GM21528 (cell line): Measurements from ENCODE around the gene YPEL4.
"Not testable (repeated sequence)": the region's sequence is repeated elsewhere in the genome, so short reads cannot be mapped to it uniquely, and the experiment has no call there.

Source experiments
- ATAC-seq: cut with Tn5 transposase; IDR thresholded peaks from one replicate; pipeline ENCODE4 v1.9.1; 2021; ENCODE audit warnings: mild to moderate bottlenecking, moderate library complexity; ENCODE audit not compliant: unreplicated experiment, low FRiP score

The YPEL4 gene, protein sequence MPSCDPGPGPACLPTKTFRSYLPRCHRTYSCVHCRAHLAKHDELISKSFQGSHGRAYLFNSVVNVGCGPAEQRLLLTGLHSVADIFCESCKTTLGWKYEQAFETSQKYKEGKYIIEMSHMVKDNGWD

GRCh38 chr11:57649826-57650738, at the start of gene YPEL4:
Gene YPEL4 (minus strand): TSS chr11:57649912. CDS start chr11:57647107, 2,805 bp downstream.
- no peak for ATAC-seq

DNA sequence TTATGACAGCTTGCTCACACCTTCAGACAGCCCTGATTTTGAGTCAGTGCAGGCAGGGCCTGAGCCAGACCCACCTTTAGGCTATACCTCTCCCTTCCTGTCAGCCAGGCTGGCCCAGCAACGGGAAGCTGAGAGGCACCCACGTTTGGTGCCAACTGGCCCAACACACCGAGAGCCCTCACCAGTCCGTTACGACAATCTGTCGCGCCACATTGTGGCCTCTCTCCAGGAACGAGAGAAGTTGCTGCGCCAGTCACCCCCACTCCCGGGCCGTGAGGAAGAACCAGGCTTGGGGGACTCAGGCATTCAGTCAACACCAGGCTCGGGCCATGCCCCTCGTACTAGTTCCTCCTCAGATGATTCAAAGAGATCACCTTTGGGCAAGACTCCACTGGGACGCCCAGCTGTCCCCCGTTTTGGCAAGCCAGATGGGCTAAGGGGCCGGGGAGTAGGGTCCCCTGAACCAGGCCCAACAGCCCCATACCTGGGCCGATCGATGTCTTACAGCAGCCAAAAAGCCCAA, 49.2 kb upstream of the YPEL4 start:
- ATAC-seq: no peak

DNA sequence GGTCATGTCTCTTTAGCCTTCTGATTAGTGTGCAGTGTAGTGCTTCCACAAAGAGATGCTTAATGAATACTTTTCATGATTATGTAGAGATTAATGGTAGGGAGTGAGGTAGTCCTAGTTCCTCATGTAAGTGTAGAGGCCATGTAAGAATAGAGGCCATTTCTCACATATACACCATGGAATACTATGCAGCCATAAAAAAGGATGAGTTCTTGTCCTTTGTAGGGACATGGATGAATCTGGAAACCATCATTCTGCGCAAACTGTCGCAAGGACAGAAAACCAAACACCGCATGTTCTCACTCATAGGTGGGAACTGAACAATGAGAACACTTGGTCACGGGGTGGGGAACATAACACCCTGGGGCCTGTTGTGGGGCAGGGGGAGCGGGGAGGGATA, 40.8 kb upstream of the YPEL4 start:
- ATAC-seq: not testable (repeated sequence)

DNA sequence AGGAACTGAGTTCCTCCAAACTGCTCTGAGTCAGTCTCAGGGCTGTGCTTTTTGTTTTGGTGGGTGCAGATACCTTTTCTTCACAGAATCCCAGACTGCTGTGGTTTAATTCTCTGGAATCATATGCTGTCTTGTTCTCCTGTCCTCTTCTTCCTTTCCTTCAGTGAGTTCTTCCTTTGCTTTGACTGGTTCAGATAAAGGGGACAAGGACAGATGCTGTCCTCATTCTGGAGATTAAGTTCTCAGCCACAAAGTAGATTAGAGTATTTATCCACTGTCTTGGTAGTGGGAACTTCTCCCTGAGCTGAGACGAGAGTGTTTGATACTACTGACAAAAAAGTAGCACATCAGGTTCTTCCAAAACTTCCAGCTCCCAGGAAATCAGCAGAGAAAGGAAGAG, 31.5 kb upstream of the YPEL4 start:
- no peak for ATAC-seq

GRCh38 chr11:57680552-57680874, 30.8 kb upstream of the YPEL4 start:
- ATAC-seq: no peak

- no peak for ATAC-seq
Measured at GRCh38 chr11:57679396-57679795, 29.7 kb upstream of the YPEL4 start.

DNA sequence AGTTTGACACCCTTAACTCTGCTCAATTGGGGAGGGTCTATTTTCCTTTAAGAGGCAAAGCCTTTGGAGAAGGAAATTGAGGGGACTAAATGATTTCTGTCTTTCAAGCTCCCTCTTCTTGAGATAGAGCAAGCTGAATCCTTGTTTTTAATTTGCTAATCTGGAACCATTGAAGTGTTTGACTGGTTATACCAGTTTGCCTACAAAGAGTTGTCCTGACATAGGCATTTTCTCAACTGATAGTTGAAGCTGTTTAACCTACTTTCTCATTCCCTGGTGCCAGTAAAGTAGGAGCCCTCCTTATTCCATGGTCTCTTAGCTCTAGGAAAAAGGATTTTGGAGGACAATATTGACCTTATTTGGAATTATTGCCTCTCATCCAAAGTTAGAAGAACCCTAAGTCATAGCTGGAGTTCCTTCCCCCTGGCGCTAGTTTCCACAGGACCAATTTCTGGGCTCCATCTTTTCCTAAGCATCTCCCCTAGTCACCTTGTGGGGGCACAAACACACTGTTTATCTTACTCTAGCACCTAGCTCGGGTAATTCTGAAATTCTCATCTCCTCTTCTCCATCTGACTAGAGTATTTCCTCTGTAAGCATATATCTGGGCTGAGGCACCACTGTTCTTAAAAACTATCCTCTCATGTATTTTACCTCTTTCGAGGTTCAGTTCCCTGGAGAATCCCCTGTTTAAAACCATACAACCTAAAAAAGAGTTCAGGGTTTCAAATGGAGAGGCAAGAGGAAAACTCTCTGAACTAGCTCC, 25.6 kb upstream of the YPEL4 start:
- ATAC-seq: no peak

DNA sequence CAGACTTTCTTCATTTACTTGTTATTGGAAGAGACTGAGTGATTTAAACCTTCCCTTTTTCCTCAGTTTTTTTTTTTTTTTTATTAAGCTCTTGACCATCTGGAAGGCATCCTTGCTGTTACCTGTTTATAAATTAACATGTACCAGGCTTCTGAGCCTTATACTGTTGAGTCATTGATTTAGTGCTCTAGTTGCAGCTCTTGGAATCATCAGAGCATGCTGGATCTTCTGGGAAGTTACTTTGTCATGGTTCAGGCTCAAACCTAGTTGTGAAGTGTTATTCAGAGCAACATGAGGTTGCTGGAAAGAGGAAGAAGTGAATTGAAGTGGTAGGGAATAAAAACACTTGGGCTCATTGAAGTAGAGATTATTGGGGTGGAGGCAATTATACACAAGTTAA, 24.5 kb upstream of the YPEL4 start:
- ATAC-seq: no peak

GRCh38 chr11:57668434-57668782, 18.7 kb upstream of the YPEL4 start:
- peak; percentile 18 for ATAC-seq

DNA sequence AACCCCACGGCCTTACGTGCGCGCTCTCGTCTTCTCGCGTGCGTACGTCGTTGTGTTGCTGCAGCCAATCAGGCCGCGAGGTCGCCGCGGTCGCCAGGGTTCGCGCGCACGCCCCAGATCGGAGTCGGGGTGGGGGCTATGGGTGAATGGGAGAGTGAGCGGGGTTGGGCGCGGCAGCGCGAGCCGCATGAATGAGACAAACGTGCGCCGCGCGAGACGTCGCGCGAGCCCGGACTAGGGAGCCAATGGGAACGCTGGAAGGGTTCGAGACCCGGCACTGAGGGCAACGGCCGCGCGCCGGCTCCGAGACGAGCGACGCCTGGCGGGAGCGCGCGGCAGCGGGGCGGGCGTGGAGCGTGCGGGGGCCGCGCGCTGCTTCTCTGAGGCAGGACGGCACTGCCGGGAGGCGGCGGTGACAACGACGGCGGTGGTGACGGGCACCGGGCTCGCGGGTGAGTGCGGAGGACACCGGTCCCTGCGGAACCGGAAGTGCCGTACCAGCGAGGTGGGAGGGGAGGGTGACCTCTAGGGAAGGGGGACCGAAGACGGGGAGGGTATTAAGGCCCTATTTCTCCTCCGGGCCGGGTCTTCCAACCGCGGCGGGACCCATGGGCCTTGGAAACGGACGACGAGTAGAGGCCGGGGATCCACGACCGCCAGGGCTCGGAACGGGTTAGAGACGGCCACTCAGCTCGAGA, 18.2 kb upstream of the YPEL4 start, which contains the start of gene ZDHHC5:
TSS of gene ZDHHC5 (plus strand) at position 379 of the 698 bp plus-strand sequence. CDS start 4,977 bp downstream, outside the sequence.
- peak; percentile 86 for ATAC-seq

- ATAC-seq: peak; percentile 74
Measured at GRCh38 chr11:57667117-57667735, 17.5 kb upstream of the YPEL4 start.

- ATAC-seq: no peak
Measured at GRCh38 chr11:57663975-57664374, 14.3 kb upstream of the YPEL4 start.

DNA sequence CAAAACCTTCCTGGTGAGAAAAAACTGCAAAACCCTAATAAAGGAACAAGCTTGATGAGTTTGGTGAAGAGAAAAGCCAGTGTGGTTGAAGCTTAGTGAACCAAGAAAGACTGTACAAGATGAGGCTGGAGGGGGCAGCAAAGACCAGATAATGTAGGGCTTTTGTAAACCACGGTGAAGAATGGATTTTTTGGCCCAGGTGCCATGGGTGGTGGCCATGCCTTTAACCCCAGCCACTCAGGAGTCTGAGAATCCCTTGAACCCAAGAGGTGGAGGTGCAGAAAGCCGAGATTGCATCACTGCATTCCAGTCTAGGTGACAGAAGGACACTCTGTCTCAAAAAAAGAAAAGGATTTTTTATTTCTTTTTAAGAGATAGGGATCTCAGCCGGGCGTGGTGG, 13.2 kb upstream of the YPEL4 start:
- ATAC-seq: no peak

GRCh38 chr11:57659669-57660068, 10.0 kb upstream of the YPEL4 start:
- no peak for ATAC-seq

GRCh38 chr11:57658023-57658361, 8.3 kb upstream of the YPEL4 start:
- no peak for ATAC-seq

DNA sequence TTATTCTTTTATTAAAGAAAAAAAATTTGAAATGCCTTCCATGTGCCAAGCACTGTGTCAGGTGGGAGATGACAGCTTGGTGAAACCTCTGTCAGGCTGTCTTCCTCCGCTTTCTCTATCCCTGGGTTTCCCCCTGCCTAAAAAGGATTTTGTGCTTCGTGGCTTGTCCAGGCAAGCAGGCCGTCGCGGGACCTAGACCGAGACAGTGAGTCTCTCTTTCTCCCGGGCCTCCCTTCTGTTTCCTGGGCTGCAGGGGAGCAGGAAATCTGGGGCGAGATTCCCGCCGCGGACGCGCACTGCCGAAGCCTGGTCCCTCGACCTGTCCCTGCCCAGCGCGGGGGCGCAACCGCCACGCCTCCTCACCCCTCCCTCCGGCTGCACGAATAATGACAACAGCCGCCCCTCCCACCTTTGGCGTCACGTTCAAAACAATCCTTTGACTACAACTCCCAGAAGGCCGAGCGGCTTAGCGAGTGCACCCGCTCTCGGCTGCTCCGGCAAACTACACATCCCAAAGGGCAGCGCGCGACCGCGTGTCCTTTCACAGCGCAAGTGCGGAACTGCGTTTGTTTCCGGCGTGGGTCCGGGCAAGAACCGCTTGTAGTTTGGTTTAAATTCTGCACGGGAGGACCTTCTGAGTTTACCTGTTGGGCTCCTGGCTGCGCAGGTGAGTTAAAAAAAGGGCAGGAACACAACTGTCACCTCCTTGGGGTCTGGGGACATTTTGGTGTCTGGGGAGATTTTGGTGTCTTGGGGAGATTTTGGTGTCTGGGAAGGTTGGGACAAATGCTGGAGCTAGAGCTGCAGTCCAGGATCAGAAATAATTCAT, 7.7 kb upstream of the YPEL4 start, which contains the start of gene CLP1:
TSS of gene CLP1 (plus strand) at position 569 of the 829 bp plus-strand sequence. CDS start 1,715 bp downstream, outside the sequence.
- ATAC-seq: peak; percentile 99

- ATAC-seq: no peak
Measured at GRCh38 chr11:57656885-57657193, 7.1 kb upstream of the YPEL4 start.

DNA sequence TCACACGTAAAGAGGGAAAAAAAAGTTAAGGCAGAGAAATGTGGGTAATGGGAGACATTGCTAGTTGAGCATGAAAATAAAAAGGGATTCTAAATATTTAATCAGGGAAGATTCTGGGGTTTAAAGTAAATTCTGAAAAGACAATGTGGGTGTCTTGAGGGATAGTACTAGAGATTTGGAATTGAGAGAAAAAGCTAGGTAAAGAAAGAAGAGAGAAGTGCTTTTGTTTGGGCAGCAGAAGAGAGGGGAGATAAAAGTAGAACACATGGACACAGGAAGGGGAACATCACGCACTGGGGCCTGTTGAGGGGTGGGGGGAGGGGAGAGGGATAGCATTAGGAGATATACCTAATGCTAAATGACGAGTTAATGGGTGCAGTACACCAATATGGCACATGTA, 3.5 kb upstream of the YPEL4 start:
- no peak for ATAC-seq

GRCh38 chr11:57652662-57653061, 3.0 kb upstream of the YPEL4 start:
- no peak for ATAC-seq
